HG03139 (cell line): Measurements from ENCODE around the gene OOSP4B.
"Not testable (repeated sequence)": the region's sequence is repeated elsewhere in the genome, so short reads cannot be mapped to it uniquely, and the experiment has no call there.

Experiments
- ATAC-seq: cut with Tn5 transposase; IDR thresholded peaks from one replicate; pipeline ENCODE4 v1.9.1; 2021; ENCODE audit not compliant: unreplicated experiment

Gene OOSP4B

DNA sequence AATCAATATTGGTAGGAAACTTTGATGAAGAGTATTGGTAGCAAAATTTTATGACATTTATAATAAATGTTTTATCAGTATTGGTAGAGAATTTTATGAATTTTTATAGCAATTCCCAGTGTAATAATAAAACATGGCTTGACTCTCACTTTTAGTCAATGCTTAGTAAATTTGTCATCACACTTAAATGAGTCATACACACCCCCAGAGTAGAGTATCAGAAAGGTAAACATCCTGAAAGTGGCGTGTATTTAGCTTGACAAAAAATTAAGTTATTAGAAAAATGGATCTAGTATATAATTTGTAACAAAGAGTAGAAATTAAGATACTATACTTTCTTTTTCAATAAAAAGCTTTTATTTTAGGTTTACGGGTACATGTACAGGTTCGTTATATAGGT, 42.1 kb downstream of the OOSP4B start:
- ATAC-seq: no peak

DNA sequence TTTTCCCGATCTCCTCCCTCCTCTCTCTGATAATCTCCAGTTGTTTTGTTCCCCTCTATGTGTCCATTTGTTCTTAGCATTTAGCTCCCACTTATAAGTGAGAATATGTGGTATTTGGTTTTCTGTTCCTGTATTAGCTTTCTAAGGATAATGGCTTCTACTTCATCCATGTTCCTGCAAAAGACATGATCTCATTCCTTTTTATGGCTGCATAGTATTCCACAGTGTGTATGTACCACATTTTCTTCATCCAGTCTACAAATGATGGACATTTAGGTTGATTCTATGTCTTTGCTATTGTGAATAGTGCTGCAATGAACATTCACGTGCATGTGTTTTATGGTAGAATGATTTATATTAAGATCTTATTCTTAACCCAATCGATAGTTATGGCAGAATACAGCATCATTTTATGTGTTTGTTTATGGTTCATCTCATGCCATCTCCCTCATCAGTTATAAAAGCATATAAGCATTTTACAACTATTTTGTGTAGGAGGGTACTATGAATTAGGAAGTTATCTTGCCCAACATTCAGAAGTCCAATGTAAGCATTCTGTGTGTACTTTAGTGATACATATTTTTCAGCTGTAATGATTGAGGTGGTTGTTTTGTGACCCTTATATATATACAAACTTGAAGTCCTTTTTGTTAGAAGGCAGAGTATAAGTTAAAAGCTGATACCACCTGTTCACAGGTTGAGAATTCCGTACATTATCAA, 42.7 kb downstream of the OOSP4B start:
- no peak for ATAC-seq

DNA sequence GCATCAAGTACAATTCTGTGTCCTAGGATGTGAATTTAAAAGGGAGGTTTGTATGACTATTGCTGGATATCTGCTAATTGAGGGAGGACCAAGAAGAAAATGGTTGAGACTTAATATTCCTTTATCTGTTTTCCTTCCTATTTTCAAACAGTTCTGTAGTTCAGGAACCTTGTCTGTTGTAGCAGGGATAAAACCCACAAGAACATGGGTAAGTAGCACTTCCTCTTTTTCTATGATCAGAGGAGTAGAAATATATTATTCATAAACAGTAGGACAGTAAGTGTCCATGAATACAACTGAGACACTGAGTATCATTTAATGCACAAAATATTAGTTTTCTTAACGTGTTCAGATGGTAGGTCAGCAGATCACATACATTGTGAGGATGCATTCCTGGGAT, 47.1 kb downstream of the OOSP4B start:
- ATAC-seq: no peak

DNA sequence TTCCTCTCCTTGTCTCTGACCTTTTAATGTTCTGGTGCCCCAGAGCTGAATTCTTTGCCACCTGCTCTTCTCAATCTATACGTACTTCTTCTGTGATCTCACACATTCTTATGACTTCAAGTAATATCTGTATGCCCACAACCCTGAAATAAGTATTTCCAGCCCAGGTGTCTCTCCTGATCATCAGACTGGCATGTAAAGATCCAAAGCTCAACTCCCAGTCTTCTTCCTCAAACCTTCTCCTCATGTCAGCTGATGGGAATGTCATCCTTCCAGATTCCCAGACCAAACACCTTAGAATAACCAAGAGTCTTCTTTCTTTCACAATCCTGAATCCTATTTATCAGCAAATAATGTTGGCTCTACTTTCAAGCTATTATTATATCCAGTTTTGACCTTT, 48.8 kb downstream of the OOSP4B start:
- no peak for ATAC-seq

DNA sequence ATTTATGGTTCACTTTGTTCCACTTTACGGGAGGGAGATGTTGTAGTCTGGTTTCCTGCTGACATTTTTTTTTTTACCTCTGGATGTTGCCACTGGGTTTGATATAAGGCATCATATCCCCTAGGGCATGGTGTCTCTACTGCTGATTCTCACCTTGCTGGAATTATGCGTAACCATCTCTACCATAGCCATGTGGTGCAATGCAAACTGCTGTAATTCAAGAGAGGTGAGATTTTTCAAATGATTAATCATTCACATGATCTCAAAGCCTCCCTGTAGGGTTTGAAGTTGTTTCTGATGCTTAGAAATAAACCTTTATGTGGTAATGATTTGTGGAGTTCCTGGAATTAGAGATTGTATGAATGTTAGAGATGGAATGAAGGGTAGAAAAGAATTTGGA, 52.5 kb downstream of the OOSP4B start:
- ATAC-seq: no peak

DNA sequence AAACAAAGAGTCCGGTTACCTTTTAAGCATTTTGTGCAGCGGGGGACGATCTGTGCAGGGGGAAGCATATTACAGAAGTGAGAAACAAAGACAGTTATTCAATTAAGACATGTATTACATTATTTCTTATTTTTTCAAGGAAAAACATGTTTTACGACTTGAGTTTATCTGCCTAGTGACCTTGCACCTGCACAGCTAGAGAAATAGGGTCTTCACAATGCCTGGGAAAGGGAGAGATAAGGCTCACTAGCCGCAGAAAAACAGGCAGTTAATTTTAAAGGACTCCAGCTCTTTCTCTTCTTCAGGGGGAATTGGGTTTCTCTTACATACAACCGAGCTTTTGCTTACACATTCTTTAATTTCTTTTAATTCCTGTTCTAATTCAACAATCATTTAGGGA, 54.7 kb downstream of the OOSP4B start:
- not testable (repeated sequence) for ATAC-seq

DNA sequence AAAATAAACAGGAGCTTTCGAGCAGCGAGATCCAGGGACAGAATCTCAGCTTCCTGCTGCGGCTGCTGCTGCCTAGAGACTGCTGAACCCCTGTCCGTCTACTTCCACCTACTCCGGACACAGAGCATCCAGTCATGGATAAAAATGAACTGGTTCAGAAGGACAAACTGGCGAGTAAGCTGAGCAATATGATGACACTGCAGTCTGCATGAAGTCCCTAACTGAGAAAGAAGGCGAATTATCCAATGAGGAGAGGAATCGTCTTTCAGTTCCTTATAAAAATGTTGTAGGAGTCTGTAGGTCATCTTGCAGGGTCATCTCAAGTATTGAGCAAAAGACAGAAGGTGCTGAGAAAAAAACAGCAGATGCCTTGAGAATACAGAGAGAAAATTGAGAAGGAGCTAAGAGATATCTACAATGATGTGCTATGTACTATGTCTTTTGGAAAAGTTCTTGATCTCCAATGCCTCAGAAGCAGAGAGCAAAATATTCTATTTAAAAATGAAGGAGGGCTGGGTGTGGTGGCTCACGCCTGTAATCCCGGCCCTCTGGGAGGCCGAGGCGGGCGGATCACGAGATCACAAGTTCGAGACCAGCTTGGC, 60.3 kb downstream of the OOSP4B start:
- ATAC-seq: no peak

DNA sequence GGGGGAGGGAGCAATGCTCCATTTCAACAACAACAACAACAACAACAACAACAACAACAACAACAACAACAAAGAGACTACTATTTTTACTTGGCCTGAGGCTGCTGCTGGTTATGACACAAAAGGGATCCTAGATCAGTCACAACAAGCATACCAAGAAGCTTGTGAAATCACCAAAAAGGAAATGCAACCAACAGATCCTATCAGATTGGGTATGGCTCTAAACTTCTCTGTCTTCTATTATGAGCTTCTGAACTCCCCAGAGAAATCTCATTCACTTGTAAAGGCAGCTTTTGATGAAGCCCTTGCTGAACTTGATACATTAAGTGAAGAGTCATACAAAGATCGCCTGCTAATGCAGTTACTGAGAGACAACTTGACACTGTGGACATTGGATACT, 61.0 kb downstream of the OOSP4B start:
- no peak for ATAC-seq

DNA sequence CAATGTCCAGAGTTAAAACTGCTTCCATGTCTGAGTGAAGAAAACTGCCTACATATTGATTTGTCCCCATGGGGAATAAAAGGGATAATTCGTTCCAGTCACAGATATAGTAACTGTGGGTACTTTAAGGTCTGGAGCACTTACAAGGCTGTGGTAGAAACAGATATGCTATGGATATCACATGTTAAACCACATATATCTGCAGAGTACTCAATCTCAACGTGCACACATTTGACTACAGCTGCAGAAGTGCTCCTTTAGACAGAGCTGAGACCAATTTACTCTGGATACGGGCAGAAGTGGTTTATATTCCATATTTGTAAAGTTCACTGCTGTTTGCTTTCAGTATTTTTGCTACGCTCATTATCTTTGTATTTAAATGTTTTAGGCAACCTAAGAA, 61.8 kb downstream of the OOSP4B start:
- ATAC-seq: no peak

DNA sequence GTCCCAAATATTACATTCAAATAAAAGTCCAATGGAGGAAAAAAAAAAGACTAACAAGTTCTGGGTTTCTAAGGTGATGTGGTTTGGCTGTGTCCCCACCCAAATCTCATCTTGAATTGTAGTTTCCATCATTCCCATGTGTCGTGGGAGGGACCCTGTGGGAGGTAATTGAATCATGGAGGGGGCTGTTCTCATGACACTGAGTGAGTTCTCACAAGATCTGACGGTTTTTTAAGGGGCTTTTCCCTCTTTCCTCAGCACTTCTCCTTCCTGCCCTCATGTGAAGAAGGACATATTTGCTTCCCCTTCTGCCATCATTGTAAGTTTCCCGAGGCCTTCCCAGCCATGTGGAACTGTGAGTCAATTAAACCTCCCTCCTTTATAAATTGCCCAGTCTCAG, 63.6 kb downstream of the OOSP4B start:
- no peak for ATAC-seq
